Parathyroid adenoma (tissue), 2 donors: Measurements from ENCODE around the gene MBTPS2.

ENCODE experiments used
- H2AFZ ChIP-seq: fragments of 300-600 bp; sonication (generic); one replicate; pipeline ENCODE4 v1.7.0; 2017; ENCODE audit warnings: antibody characterized with exemption, mild to moderate bottlenecking
- H3K27ac ChIP-seq: fragments of 300-600 bp; sonication (generic); one replicate; pipeline ENCODE4 v1.7.0; 2017
- H3K27me3 ChIP-seq: fragments of 300-600 bp; sonication (generic); one replicate; pipeline ENCODE4 v1.7.0; 2017; ENCODE audit warnings: low read length; ENCODE audit not compliant: control insufficient read depth, insufficient read depth
- H3K36me3 ChIP-seq: fragments of 300-600 bp; sonication (generic); one replicate; pipeline ENCODE4 v1.7.0; 2017; ENCODE audit warnings: low read length; ENCODE audit not compliant: control insufficient read depth, insufficient read depth
- H3K4me1 ChIP-seq: fragments of 300-600 bp; sonication (generic); one replicate; pipeline ENCODE4 v1.7.0; 2017; ENCODE audit warnings: control low read depth
- H3K4me2 ChIP-seq: fragments of 300-600 bp; sonication (generic); one replicate; pipeline ENCODE4 v1.7.0; 2017; ENCODE audit warnings: low read length
- H3K4me3 ChIP-seq: fragments of 300-600 bp; sonication (generic); one replicate; pipeline ENCODE4 v1.7.0; 2017; ENCODE audit warnings: low read depth, low read length
- H3K79me2 ChIP-seq: fragments of 300-600 bp; sonication (generic); one replicate; pipeline ENCODE4 v1.7.0; 2017; ENCODE audit warnings: control low read depth
- H3K9ac ChIP-seq: fragments of 300-600 bp; sonication (generic); one replicate; pipeline ENCODE4 v1.7.0; 2017; ENCODE audit warnings: mild to moderate bottlenecking
- H3K9me3 ChIP-seq: fragments of 300-600 bp; sonication (generic); one replicate; pipeline ENCODE4 v1.7.0; 2017; ENCODE audit warnings: low read length; ENCODE audit not compliant: control insufficient read depth
- CTCF ChIP-seq: fragments of 300-600 bp; sonication (generic); IDR thresholded peaks from one replicate; pipeline ENCODE4 v1.7.0; 2017; ENCODE audit warnings: antibody characterized with exemption, mild to moderate bottlenecking
- donor health status: primary hyperparathyroidism.

MBTPS2 gene

GRCh38 chrX:21837056-21837455 is 2.4 kb upstream of the MBTPS2 start:
- no peak for TF ChIP-seq CTCF

GRCh38 chrX:21838937-21839333 is 482 bp upstream of the MBTPS2 start:
- peak overlapping the region; percentile 85 for H2AFZ ChIP-seq
- H3K79me2 ChIP-seq: no peaks in the 10 kb centered on the region
- no peaks in the 10 kb centered on the region for H3K27me3 ChIP-seq
- TF ChIP-seq CTCF: no peak
- no peaks in the 10 kb centered on the region for H3K36me3 ChIP-seq
- H3K27ac ChIP-seq: peak overlapping the region; percentile 64
- H3K9ac ChIP-seq: no peak overlapping the region
- peak overlapping the region; percentile 74 for H3K4me3 ChIP-seq
- peak overlapping the region; percentile 81 for H3K4me2 ChIP-seq
- no peaks in the 10 kb centered on the region for H3K9me3 ChIP-seq
- H3K4me1 ChIP-seq: no peaks in the 10 kb centered on the region

More at GRCh38 chrX:21837056-21837455, 2.4 kb upstream of the MBTPS2 start:
- no peak overlapping the region for H3K27ac ChIP-seq
- no peak overlapping the region for H2AFZ ChIP-seq
- H3K9ac ChIP-seq: no peak overlapping the region
- H3K4me1 ChIP-seq: no peaks in the 10 kb centered on the region
- H3K79me2 ChIP-seq: no peaks in the 10 kb centered on the region
- H3K36me3 ChIP-seq: no peaks in the 10 kb centered on the region
- no peak overlapping the region for H3K4me3 ChIP-seq
- H3K27me3 ChIP-seq: no peaks in the 10 kb centered on the region
- H3K4me2 ChIP-seq: no peak overlapping the region
- H3K9me3 ChIP-seq: no peaks in the 10 kb centered on the region

- peak overlapping the region; percentile 74 for H3K4me3 ChIP-seq
- H3K4me2 ChIP-seq: peak overlapping the region; percentile 81
- no peak for TF ChIP-seq CTCF
- no peaks in the 10 kb centered on the region for H3K36me3 ChIP-seq
- H3K27me3 ChIP-seq: no peaks in the 10 kb centered on the region
- peak overlapping the region; percentile 64 for H3K27ac ChIP-seq
- H3K9me3 ChIP-seq: no peaks in the 10 kb centered on the region
- H3K79me2 ChIP-seq: no peaks in the 10 kb centered on the region
- H3K4me1 ChIP-seq: no peaks in the 10 kb centered on the region
- peak overlapping the region; percentile 85 for H2AFZ ChIP-seq
- H3K9ac ChIP-seq: peak overlapping the region; percentile 78
These were observed 752 bp downstream of the MBTPS2 start for GRCh38 chrX:21840193-21840545.

- H3K4me3 ChIP-seq: no peak overlapping the region
- TF ChIP-seq CTCF: no peak
These were observed 3.8 kb downstream of the MBTPS2 start for GRCh38 chrX:21843179-21843578.

GRCh38 chrX:21845096-21845495 is 5.7 kb downstream of the MBTPS2 start:
- H3K4me1 ChIP-seq: no peaks in the 10 kb centered on the region
- no peaks in the 10 kb centered on the region for H3K36me3 ChIP-seq
- TF ChIP-seq CTCF: no peak
- no peak overlapping the region for H3K27ac ChIP-seq
- no peaks in the 10 kb centered on the region for H3K79me2 ChIP-seq
- H3K4me2 ChIP-seq: no peak overlapping the region
- no peak overlapping the region for H2AFZ ChIP-seq
- no peak overlapping the region for H3K9ac ChIP-seq
- no peak overlapping the region for H3K4me3 ChIP-seq
- H3K27me3 ChIP-seq: no peaks in the 10 kb centered on the region
- no peaks in the 10 kb centered on the region for H3K9me3 ChIP-seq

More at GRCh38 chrX:21843179-21843578, 3.8 kb downstream of the MBTPS2 start:
- H3K27ac ChIP-seq: no peak overlapping the region
- H3K4me2 ChIP-seq: no peak overlapping the region
- H3K79me2 ChIP-seq: no peaks in the 10 kb centered on the region
- no peaks in the 10 kb centered on the region for H3K36me3 ChIP-seq
- H3K4me1 ChIP-seq: no peaks in the 10 kb centered on the region
- no peaks in the 10 kb centered on the region for H3K9me3 ChIP-seq
- no peaks in the 10 kb centered on the region for H3K27me3 ChIP-seq
- no peak overlapping the region for H3K9ac ChIP-seq
- no peak overlapping the region for H2AFZ ChIP-seq
